SK-N-MC (cell line): Measurements from ENCODE around the gene OVOL3.

Experiments used
- EZH2 ChIP-seq: fragments of 200-600 bp; sonication (generic); IDR thresholded peaks from one replicate; pipeline ENCODE4 v1.6.1; 2017; ENCODE audit warnings: antibody characterized with exemption
- POLR2AphosphoS5 ChIP-seq: IDR thresholded peaks from 2 replicates; pipeline ENCODE4 v1.6.1; 2012; ENCODE audit warnings: mild to moderate bottlenecking, low read depth, low read length, borderline replicate concordance

GRCh38 chr19:36067681-36068080, 43.3 kb upstream of the OVOL3 start:
- TF ChIP-seq EZH2 (no peak), POLR2AphosphoS5 (no peak)
